ENCODE results near the gene RNF157. TPM values are rescaled to one million over a fixed set of nuclear protein-coding genes. Genes with fewer than 3 reads are reported as not detected.

The RNF157 gene
- total and polyA plus RNA-seq, 9 of the 15 experiments (the other 6 are each of a cell fraction or from before 2014, with no cell fraction given) = 8.1 to 31.7 (median 20.8) TPM

DNA sequence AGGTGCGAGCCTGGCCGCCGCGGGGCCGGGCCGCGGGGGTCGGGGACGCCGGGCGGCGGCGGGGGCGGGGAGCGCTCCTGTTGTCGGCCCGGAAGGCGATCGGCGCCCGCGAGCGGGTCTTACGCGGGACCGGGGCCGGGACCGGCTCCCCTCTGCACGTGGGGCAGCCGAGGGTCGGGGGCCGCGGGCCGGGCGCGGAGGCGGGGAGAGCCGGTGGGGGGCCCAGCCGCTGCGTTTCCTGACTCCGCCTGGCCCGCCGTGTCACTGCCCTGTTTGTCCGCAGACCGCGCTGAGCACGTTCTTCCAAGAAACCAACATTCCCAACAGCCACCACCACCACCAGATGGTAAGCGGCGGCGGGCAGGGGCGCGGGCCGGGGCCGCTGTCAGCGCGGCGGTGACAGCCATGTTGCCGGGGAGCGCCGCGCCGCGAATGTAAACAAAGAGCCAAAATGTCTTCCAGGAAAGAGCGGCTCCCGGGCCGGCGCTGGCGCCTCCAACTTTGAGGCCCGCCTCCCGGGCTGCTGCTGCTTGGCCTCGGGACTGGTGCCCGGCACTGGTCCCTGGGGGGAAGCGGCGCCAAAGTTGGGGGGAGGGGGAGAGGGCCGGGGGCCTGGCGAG is 25.4 kb upstream of the RNF157 start (continued):
- TF ChIP-seq, protein P1, sequence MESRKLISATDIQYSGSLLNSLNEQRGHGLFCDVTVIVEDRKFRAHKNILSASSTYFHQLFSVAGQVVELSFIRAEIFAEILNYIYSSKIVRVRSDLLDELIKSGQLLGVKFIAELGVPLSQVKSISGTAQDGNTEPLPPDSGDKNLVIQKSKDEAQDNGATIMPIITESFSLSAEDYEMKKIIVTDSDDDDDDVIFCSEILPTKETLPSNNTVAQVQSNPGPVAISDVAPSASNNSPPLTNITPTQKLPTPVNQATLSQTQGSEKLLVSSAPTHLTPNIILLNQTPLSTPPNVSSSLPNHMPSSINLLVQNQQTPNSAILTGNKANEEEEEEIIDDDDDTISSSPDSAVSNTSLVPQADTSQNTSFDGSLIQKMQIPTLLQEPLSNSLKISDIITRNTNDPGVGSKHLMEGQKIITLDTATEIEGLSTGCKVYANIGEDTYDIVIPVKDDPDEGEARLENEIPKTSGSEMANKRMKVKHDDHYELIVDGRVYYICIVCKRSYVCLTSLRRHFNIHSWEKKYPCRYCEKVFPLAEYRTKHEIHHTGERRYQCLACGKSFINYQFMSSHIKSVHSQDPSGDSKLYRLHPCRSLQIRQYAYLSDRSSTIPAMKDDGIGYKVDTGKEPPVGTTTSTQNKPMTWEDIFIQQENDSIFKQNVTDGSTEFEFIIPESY (CRISPR knock-in tag; IDR thresholded peaks at IDR 0.05) = no peak
- TF ChIP-seq RUNX1 (IDR thresholded peaks at IDR 0.05; ENCODE audit: low read depth) (no peak), CBFA2T3 (IDR thresholded peaks at IDR 0.05) (no peak), TEAD4 (IDR thresholded peaks at IDR 0.05; ENCODE audit: low read length) (peak; percentile 14; the same call in 1 of the 2 replicates), TEAD4 (CRISPR knock-in tag; IDR thresholded peaks at IDR 0.05; ENCODE audit: borderline replicate concordance) (no peak), POLR2G (IDR thresholded peaks at IDR 0.05; ENCODE audit: low read depth, low read length) (peak; percentile 84), ARID2 (IDR thresholded peaks at IDR 0.05) (no peak), IFI16 (CRISPR knock-in tag; IDR thresholded peaks at IDR 0.05) (no peak), TAL1 (IDR thresholded peaks at IDR 0.05) (no peak)
- TF ChIP-seq, protein P2, sequence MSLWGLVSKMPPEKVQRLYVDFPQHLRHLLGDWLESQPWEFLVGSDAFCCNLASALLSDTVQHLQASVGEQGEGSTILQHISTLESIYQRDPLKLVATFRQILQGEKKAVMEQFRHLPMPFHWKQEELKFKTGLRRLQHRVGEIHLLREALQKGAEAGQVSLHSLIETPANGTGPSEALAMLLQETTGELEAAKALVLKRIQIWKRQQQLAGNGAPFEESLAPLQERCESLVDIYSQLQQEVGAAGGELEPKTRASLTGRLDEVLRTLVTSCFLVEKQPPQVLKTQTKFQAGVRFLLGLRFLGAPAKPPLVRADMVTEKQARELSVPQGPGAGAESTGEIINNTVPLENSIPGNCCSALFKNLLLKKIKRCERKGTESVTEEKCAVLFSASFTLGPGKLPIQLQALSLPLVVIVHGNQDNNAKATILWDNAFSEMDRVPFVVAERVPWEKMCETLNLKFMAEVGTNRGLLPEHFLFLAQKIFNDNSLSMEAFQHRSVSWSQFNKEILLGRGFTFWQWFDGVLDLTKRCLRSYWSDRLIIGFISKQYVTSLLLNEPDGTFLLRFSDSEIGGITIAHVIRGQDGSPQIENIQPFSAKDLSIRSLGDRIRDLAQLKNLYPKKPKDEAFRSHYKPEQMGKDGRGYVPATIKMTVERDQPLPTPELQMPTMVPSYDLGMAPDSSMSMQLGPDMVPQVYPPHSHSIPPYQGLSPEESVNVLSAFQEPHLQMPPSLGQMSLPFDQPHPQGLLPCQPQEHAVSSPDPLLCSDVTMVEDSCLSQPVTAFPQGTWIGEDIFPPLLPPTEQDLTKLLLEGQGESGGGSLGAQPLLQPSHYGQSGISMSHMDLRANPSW (CRISPR knock-in tag; IDR thresholded peaks at IDR 0.05) = no peak
- TF ChIP-seq, protein P3, sequence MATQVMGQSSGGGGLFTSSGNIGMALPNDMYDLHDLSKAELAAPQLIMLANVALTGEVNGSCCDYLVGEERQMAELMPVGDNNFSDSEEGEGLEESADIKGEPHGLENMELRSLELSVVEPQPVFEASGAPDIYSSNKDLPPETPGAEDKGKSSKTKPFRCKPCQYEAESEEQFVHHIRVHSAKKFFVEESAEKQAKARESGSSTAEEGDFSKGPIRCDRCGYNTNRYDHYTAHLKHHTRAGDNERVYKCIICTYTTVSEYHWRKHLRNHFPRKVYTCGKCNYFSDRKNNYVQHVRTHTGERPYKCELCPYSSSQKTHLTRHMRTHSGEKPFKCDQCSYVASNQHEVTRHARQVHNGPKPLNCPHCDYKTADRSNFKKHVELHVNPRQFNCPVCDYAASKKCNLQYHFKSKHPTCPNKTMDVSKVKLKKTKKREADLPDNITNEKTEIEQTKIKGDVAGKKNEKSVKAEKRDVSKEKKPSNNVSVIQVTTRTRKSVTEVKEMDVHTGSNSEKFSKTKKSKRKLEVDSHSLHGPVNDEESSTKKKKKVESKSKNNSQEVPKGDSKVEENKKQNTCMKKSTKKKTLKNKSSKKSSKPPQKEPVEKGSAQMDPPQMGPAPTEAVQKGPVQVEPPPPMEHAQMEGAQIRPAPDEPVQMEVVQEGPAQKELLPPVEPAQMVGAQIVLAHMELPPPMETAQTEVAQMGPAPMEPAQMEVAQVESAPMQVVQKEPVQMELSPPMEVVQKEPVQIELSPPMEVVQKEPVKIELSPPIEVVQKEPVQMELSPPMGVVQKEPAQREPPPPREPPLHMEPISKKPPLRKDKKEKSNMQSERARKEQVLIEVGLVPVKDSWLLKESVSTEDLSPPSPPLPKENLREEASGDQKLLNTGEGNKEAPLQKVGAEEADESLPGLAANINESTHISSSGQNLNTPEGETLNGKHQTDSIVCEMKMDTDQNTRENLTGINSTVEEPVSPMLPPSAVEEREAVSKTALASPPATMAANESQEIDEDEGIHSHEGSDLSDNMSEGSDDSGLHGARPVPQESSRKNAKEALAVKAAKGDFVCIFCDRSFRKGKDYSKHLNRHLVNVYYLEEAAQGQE (IDR thresholded peaks at IDR 0.05; ENCODE audit: borderline replicate concordance) = no peak
- TF ChIP-seq, protein P3 (CRISPR knock-in tag; IDR thresholded peaks at IDR 0.05; ENCODE audit: low read depth) = no peak
- TF ChIP-seq, protein P4, sequence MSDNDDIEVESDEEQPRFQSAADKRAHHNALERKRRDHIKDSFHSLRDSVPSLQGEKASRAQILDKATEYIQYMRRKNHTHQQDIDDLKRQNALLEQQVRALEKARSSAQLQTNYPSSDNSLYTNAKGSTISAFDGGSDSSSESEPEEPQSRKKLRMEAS (CRISPR knock-in tag; IDR thresholded peaks at IDR 0.05) = peak; percentile 64; the same call in 1 of the 2 replicates
